ENCODE data around the gene BUB1B.

BUB1B gene

DNA sequence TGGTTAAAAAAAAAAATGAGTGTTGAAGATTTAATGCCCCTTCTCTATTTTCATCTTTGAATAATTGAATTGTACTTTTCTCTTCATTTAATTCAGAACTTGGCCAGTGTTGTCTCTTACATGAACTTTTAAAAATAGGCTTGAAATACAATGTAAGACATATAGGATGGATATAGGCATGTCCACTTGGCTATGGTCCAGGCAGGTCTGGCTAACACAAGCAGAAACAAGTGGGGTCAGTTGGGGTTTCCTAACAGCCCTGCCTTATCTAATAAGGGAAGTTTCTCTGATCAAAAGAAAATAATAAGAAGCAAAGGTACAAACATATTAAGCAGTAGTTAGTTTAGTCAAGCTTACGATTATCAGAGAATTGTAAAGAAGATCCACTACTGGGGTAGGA lies 58.9 kb downstream of the BUB1B start:
- TF ChIP-seq, protein P1, sequence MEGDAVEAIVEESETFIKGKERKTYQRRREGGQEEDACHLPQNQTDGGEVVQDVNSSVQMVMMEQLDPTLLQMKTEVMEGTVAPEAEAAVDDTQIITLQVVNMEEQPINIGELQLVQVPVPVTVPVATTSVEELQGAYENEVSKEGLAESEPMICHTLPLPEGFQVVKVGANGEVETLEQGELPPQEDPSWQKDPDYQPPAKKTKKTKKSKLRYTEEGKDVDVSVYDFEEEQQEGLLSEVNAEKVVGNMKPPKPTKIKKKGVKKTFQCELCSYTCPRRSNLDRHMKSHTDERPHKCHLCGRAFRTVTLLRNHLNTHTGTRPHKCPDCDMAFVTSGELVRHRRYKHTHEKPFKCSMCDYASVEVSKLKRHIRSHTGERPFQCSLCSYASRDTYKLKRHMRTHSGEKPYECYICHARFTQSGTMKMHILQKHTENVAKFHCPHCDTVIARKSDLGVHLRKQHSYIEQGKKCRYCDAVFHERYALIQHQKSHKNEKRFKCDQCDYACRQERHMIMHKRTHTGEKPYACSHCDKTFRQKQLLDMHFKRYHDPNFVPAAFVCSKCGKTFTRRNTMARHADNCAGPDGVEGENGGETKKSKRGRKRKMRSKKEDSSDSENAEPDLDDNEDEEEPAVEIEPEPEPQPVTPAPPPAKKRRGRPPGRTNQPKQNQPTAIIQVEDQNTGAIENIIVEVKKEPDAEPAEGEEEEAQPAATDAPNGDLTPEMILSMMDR (conservative IDR thresholded peaks at IDR 0.05): no peak
- no peak for TF ChIP-seq ZFX (IDR thresholded peaks at IDR 0.05)
- H3K27ac ChIP-seq: no peak overlapping the region

DNA sequence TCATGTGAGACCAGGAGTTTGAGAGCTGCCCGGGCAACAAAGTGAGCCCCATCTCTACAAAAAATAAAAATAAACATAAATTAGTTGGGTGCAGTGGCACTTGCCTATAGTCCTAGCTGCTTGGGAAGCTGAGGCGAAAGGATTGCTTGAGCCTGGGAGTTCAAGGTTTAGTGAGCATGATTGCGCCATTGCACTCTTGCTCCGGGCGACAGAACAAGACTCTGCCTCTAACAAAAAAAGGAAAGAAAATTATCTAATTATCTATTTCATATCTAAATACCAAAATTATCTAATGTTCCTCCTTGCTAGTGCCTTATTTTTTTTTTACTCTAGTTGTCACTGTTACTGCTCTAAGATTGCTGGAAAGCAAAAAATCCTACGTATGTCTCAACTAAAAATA lies 61.3 kb downstream of the BUB1B start:
- no peak overlapping the region for H3K27ac ChIP-seq
- TF ChIP-seq ZFX (IDR thresholded peaks at IDR 0.05): no peak
- TF ChIP-seq, protein P1 (conservative IDR thresholded peaks at IDR 0.05): no peak

DNA sequence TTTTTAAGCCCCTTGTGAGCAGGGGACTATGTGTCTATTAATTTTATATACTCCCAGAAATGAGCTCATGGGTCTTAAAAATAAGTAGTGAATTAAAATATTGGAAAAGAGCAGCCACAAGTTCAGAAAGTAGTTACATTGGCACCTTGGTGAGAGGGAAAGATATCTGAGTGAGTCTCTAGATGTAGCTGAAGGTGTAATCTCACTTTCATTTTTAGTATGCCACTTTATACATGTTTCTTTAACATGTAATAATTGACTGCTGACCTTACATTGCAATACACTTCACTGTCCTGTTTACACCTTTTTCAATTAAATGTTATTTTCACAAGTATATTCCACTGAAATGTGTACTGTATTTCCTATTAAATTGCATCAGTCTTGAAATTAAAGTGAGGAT lies 65.9 kb downstream of the BUB1B start:
- H3K27ac ChIP-seq: no peak overlapping the region
- TF ChIP-seq ZFX (IDR thresholded peaks at IDR 0.05): no peak
- TF ChIP-seq, protein P1 (conservative IDR thresholded peaks at IDR 0.05): no peak

DNA sequence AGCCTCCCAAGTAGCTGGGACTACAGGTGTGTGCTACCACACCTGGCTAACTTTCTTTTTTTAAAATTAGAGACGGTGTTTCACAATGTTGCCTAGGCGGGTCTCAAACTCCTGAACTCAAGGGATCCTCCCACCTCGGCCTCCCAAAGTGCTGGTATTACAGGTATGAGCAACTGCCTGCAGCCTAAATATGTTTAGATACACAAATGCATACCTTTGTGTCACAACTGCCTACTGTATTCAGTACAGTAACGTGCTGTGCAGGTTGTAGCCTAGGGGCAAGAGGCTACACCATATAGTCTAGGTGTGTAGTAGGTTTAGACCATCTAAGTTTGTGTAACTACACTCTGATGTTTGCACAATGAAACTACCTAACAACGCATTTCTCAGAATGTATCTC lies 68.4 kb downstream of the BUB1B start:
- TF ChIP-seq, protein P1 (conservative IDR thresholded peaks at IDR 0.05): no peak
- no peak for TF ChIP-seq ZFX (IDR thresholded peaks at IDR 0.05)
- no peak overlapping the region for H3K27ac ChIP-seq

DNA sequence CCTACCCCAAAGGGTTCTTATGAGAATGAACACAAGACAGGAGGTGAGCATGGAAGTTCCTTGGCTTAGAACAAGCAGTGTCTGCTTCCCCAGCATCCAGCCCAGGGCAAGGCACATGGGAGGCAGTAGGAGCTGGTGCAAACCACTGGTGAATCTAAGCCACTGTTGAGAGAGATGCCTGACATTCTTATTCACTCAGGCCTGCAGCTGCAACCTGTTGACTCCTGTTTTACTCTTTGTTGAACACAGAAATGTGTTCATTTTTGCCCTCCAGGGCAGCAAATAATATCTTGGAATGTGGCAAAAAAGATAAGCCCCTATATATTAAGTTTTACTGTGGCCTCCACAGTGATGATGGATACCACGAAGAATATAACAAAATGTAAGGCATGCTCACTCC lies 69.1 kb downstream of the BUB1B start:
- TF ChIP-seq ZFX (IDR thresholded peaks at IDR 0.05): no peak
- TF ChIP-seq, protein P1 (conservative IDR thresholded peaks at IDR 0.05): no peak
- no peak overlapping the region for H3K27ac ChIP-seq

DNA sequence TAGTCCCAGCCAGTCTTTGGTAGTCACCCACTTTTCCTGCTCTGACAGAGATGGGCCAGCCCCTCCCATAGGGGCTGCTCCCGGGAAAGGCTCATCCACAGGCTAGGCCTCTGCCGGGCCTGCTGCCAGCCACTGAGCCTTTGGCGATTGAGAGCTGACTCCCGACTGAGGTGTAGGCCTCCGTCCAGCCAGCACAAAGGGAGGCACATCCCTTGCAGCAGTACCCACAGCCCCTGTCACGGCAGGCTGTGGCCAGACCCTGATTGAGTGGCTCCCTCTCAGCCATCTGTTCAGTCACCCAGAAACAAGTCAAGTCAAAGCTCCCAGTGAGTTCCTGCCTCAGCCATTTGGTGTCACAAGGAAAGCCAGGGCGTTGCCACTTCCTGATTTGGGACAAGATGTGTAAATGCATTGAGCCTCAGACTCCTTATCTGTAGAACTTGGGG lies 71.8 kb downstream of the BUB1B start:
- H3K27ac ChIP-seq: no peak overlapping the region
- TF ChIP-seq, protein P1 (conservative IDR thresholded peaks at IDR 0.05): no peak
- no peak for TF ChIP-seq ZFX (IDR thresholded peaks at IDR 0.05)

DNA sequence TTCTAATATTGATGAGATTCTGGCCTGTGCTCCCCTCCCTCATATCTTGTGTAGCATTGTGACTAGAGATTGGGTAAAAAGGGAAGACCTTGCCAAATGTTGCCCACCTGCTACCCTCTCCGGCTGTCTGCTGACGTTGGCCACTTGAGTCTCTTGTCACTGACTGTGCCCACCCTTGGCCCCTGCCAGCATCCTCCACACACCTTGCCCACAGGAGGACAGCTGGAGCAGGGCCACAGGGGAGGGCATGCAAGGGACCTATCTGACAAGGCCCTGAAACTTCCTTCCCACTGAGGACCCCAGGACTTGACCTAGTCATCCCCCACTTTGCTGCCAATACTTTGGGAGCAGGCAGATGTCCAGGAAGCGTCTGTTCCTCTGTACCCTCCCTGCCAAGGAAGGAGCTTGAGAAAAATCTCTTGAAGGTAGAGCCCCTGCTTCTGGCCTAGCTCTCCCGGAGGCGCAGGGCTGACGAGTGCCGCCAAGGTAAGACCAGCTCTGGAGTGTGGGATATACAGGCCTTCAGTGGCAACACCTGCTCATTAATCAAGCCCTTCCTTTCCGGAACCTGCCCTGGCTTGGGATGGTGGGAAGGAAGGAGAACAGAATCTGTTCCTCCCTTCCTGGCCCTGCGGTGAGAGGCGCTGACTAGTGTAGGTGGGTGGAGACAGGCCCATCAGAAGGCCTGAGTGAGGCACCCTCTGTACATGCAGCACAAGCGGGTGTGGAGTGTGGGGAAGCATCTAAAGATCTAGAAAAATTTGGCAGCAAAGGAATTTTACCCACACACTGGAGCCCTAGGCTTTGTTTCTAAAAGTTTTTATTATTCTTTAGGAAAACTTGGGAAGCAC lies 73.1 kb downstream of the BUB1B start:
- H3K27ac ChIP-seq: no peak overlapping the region
- no peak for TF ChIP-seq ZFX (IDR thresholded peaks at IDR 0.05)
- TF ChIP-seq, protein P1 (conservative IDR thresholded peaks at IDR 0.05): no peak

Data from C4-2B (cell line).